H1 (cell line): ENCODE measurements around the gene TSPAN9. TPM values are rescaled to one million over a fixed set of nuclear protein-coding genes. Genes with fewer than 3 reads are reported as not detected.

Experiments used
- CTCF ChIA-PET: fragments of 300-600 bp; sonication (Branson Sonifier 250); formaldehyde crosslinking; loops from one replicate; lab custom pipeline; 2021; ENCODE audit not compliant: partially characterized antibody; lab: Charles Lee
- POLR2A ChIA-PET: fragments of 300-600 bp; sonication (Branson Sonifier 250); formaldehyde crosslinking; loops from one replicate; lab custom pipeline; 2021; ENCODE audit warnings: inconsistent platforms; ENCODE audit not compliant: partially characterized antibody; lab: Charles Lee
- DNase-seq, 2 experiments: peaks; one replicate each; pipeline versions ENCODE4 v3.0.0 to v3.0.0-alpha.2; 2010 to 2022; ENCODE audit warnings: low spot score in 2 of 2, low read depth in 1 of 2, mixed read lengths in 1 of 2
- FAIRE-seq: peaks from 2 replicates; lab custom pipeline; 2011; peaks lifted over from hg19 to GRCh38; lab: Jason Lieb, UNC
- H2AFZ ChIP-seq: 2 replicates; pipeline ENCODE4 v1.8.1; 2012; ENCODE audit warnings: low read length, inconsistent platforms
- H2AK5ac ChIP-seq: 2 replicates; pipeline ENCODE4 v1.6.1; 2013; ENCODE audit warnings: low read depth, low read length
- H2BK120ac ChIP-seq: replicated peaks from 2 replicates; pipeline ENCODE3; 2013; ENCODE audit warnings: low read depth, low read length, inconsistent platforms
- H2BK12ac ChIP-seq: 2 replicates; pipeline ENCODE4 v1.6.1; 2013; ENCODE audit warnings: low read depth, low read length
- H2BK15ac ChIP-seq: 2 replicates; pipeline ENCODE4 v1.6.1; 2013; ENCODE audit warnings: low read length
- H2BK20ac ChIP-seq: 2 replicates; pipeline ENCODE4 v1.6.1; 2013; ENCODE audit warnings: low read length
- H2BK5ac ChIP-seq: 2 replicates; pipeline ENCODE4 v1.6.1; 2013; ENCODE audit warnings: low read depth, low read length
- H3K14ac ChIP-seq: 2 replicates; pipeline ENCODE4 v1.6.1; 2013; ENCODE audit warnings: inconsistent platforms; ENCODE audit not compliant: insufficient read length
- H3K18ac ChIP-seq: 2 replicates; pipeline ENCODE4 v1.6.1; 2013; ENCODE audit warnings: low read length; ENCODE audit errors: extremely low read depth
- H3K23ac ChIP-seq: 2 replicates; pipeline ENCODE4 v1.6.1; 2013; ENCODE audit warnings: inconsistent platforms; ENCODE audit not compliant: insufficient read length
- H3K23me2 ChIP-seq: 2 replicates; pipeline ENCODE4 v1.6.1; 2013; ENCODE audit warnings: low read depth, low read length
- H3K27ac ChIP-seq: 2 replicates; pipeline ENCODE4 v1.6.1; 2011; ENCODE audit warnings: low read depth, low read length, inconsistent platforms
- H3K27me3 ChIP-seq, 4 experiments: replicated peaks in 1 of 4; 1 replicate in 1 of 4; 2 replicates in 3 of 4; pipeline versions ENCODE4 v1.6.1 to v1.8.1; 2011 to 2013; ENCODE audit warnings: low read length in 3 of 4, mild to moderate bottlenecking in 3 of 4, inconsistent platforms in 2 of 4, mixed read lengths in 2 of 4, moderate library complexity in 1 of 4; ENCODE audit not compliant: control insufficient read depth in 3 of 4, insufficient read depth in 3 of 4; ENCODE audit errors: extremely low read depth in 1 of 4
- H3K36me3 ChIP-seq, 4 experiments: 2 replicates each; pipeline versions ENCODE4 v1.6.1 to v1.8.1; 2011 to 2013; ENCODE audit warnings: mild to moderate bottlenecking in 4 of 4, low read length in 3 of 4, moderate library complexity in 2 of 4, control low read depth in 1 of 4, inconsistent platforms in 1 of 4; ENCODE audit not compliant: insufficient read depth in 4 of 4, control insufficient read depth in 2 of 4
- H3K4ac ChIP-seq: replicated peaks from 2 replicates; pipeline ENCODE3; 2013; ENCODE audit warnings: low read length, low read depth, mixed read lengths, inconsistent platforms; ENCODE audit not compliant: insufficient read length
- H3K4me1 ChIP-seq, 4 experiments: replicated peaks in 1 of 4; 1 replicate in 1 of 4; 2 replicates in 3 of 4; pipeline versions ENCODE4 v1.6.1 to v1.8.1; 2011 to 2013; ENCODE audit warnings: low read length in 3 of 4, inconsistent platforms in 2 of 4, mixed read lengths in 1 of 4; ENCODE audit not compliant: insufficient read depth in 4 of 4, control insufficient read depth in 3 of 4
- H3K4me2 ChIP-seq, 2 experiments: 2 replicates each; pipeline versions ENCODE4 v1.6.1 to v1.8.1; 2011 to 2013; ENCODE audit warnings: low read depth in 2 of 2, low read length in 2 of 2, control low read depth in 1 of 2, inconsistent platforms in 1 of 2, mild to moderate bottlenecking in 1 of 2; ENCODE audit not compliant: insufficient read depth in 1 of 2
- H3K4me3 ChIP-seq, 4 experiments: fragments of 200-600, 300-600 bp in 1 of 4; sonication (generic), shearing (Covaris generic), sonication (Bioruptor Twin) in 1 of 4; 2 replicates each; pipeline versions ENCODE4 v1.5.1 to v1.8.1; 2011 to 2016; ENCODE audit warnings: low read length in 4 of 4, low read depth in 3 of 4, control low read depth in 2 of 4, inconsistent platforms in 2 of 4, mild to moderate bottlenecking in 2 of 4, mixed read lengths in 1 of 4, moderate library complexity in 1 of 4; ENCODE audit not compliant: insufficient read depth in 2 of 4; ENCODE audit errors: extremely low read depth in 1 of 4
- H3K56ac ChIP-seq: replicated peaks from 2 replicates; pipeline ENCODE3; 2013; ENCODE audit warnings: low read depth, mild to moderate bottlenecking, mixed read lengths, low read length, inconsistent platforms; ENCODE audit not compliant: insufficient read length
- H3K79me1 ChIP-seq: 2 replicates; pipeline ENCODE4 v1.6.1; 2013; ENCODE audit warnings: low read depth, low read length, control low read depth
- H3K79me2 ChIP-seq, 2 experiments: 2 replicates each; pipeline versions ENCODE4 v1.6.1 to v1.8.1; 2012 to 2013; ENCODE audit warnings: low read length in 2 of 2, mild to moderate bottlenecking in 2 of 2, inconsistent platforms in 1 of 2; ENCODE audit not compliant: insufficient read depth in 2 of 2, control insufficient read depth in 1 of 2
- H3K9ac ChIP-seq, 4 experiments: replicated peaks in 1 of 4; 1 replicate in 1 of 4; 2 replicates in 3 of 4; pipeline versions ENCODE4 v1.6.1 to v1.8.1; 2011 to 2013; ENCODE audit warnings: low read depth in 3 of 4, low read length in 3 of 4, control low read depth in 2 of 4, mild to moderate bottlenecking in 2 of 4, moderate library complexity in 2 of 4, inconsistent platforms in 1 of 4; ENCODE audit errors: extremely low read depth in 1 of 4
- H3K9me3 ChIP-seq, 2 experiments: 2 replicates each; pipeline versions ENCODE4 v1.6.1 to v1.8.1; 2012 to 2013; ENCODE audit warnings: mild to moderate bottlenecking in 2 of 2, moderate library complexity in 2 of 2, control low read depth in 1 of 2, inconsistent platforms in 1 of 2, low read depth in 1 of 2, low read length in 1 of 2, mixed read lengths in 1 of 2; ENCODE audit not compliant: insufficient read depth in 2 of 2
- H4K20me1 ChIP-seq, 2 experiments: replicated peaks in 1 of 2; 2 replicates each; pipeline versions ENCODE3 to v1.8.1; 2011 to 2013; ENCODE audit warnings: inconsistent platforms in 2 of 2, low read length in 2 of 2, mild to moderate bottlenecking in 1 of 2; ENCODE audit not compliant: insufficient read depth in 2 of 2, control insufficient read depth in 1 of 2
- H4K5ac ChIP-seq: 2 replicates; pipeline ENCODE4 v1.6.1; 2013; ENCODE audit warnings: low read length, low read depth, mixed read lengths, inconsistent platforms; ENCODE audit not compliant: insufficient read length
- H4K8ac ChIP-seq: 2 replicates; pipeline ENCODE4 v1.8.0; 2013; ENCODE audit warnings: mild to moderate bottlenecking, moderate library complexity, low read length, inconsistent platforms; ENCODE audit not compliant: insufficient read depth; ENCODE audit errors: extremely low read depth
- H4K91ac ChIP-seq: replicated peaks from 2 replicates; pipeline ENCODE3; 2013; ENCODE audit warnings: low read length, mixed read lengths, inconsistent platforms; ENCODE audit not compliant: insufficient read length
- JUND ChIP-seq: IDR thresholded peaks from 2 replicates; pipeline ENCODE4 v1.6.1; 2011; ENCODE audit warnings: mild to moderate bottlenecking, improper control_type of control experiment, low read length
- KDM1A ChIP-seq: fragments of 200-600, 300-600 bp; sonication (generic); IDR thresholded peaks from 2 replicates; pipeline ENCODE4 v1.7.1; 2016; ENCODE audit warnings: mild to moderate bottlenecking, low read length, borderline replicate concordance
- TBP ChIP-seq: IDR thresholded peaks from 2 replicates; pipeline ENCODE4 v1.6.1; 2011; ENCODE audit warnings: low read depth, low read length, improper control_type of control experiment
- WGBS, 2 experiments: shearing (Covaris generic) in 1 of 2; methylation state at CpG; one replicate each; pipeline versions ENCODE4 v1.1.6 to v1.1.7; 2013 to 2015; ENCODE audit warnings: low lambda C conversion rate in 2 of 2, mixed read lengths in 2 of 2, inconsistent platforms in 1 of 2, low coverage in 1 of 2, missing lambda C conversion rate in 1 of 2; ENCODE audit not compliant: insufficient replicate concordance in 2 of 2, insufficient coverage in 1 of 2, insufficient read length in 1 of 2; ENCODE audit errors: extremely low coverage in 1 of 2, missing lambda C conversion rate in 1 of 2; 5-methylcytosine and 5-hydroxymethylcytosine counted together
- polyA plus RNA-seq, 7 experiments: library from polyadenylated mRNA; depleted of rRNA in 3 of 7; stranded (reverse) in 5 of 7; unstranded in 2 of 7; fragments of >200 nt in 5 of 7; fragments of 200-250 nt in 2 of 7; gene quantifications; 1 replicate in 5 of 7; 2 replicates in 1 of 7; 4 replicates in 1 of 7; pipeline versions ENCODE4 v1.2.1 to v1.2.3, GENCODE V29; 2011 to 2013; ENCODE audit warnings: missing spikeins in 2 of 7, mixed read lengths in 2 of 7
- total RNA-seq: library from RNA; stranded (reverse); fragmentation: NEBNext Ultra II Directional; extraction: Animal tissue kit (Norgen Biotek cat#: 25700); gene quantifications from 2 replicates; pipeline ENCODE4 v1.2.1, GENCODE V29; 2021

Gene TSPAN9
- total and polyA plus RNA-seq, 2 of the 8 experiments (the other 6 are each of a cell fraction or from before 2014, with no cell fraction given) = 11.5 to 29.1 TPM

DNA sequence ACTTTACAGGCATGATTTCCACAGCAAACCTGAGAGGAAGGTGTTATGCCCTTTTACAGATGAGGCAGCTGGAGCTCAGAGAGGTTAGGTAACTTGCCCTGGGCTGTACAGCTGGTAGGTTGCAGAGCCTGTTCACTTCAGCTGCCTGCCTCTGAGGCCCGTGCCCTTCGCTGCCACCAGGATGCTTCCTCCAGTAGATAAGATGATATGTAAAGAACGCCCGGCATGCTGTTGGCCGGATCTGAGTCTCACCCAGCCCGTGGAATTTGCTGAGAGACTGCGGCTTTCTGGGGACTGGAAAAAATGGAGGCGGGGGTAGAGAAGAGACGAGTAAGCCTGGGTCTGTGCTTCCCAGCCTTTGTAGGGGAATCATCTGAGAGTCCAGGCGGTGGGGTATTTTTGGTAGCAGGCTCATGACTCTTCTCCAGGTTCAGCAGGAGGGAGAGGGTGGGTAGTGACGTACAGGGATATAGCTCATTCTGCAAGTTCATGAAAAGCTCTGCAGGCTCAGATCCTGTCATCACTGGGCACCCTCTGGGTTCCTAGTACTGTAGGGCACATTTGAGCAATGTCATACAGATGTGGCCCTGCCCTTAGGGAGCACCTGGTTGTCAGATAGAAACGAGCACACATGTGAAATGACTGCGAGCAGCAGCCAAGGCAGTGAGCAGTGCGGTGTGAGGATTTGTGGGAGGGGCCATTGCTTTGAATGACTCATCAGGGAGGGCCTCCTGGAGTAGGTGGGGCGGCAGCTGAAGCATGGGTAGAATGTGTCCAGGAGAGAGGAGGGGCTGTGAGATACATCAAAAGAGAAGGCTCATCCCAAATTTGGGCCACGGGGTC, 159.4 kb downstream of the TSPAN9 start:
- H2BK15ac ChIP-seq = no peak overlapping the region
- no peaks in the 10 kb centered on the region for H3K79me1 ChIP-seq
- no peak overlapping the region; the same call in 1 of the 2 replicates for H4K8ac ChIP-seq
- no peak overlapping the region for H2BK20ac ChIP-seq
- H3K4me1 ChIP-seq = peaks cover 3 to 12% (median 9%) of the 10 kb centered on the region in 4 experiments
- ChIA-PET POLR2A (interaction anchor here (0.9 to 1.4 kb wide), 3 partner anchors 20 to 44 kb away, joined by 3 to 5 read pairs (median 4); no protein-coding TSS in a partner anchor), CTCF (interaction anchor here (0.6 to 3.5 kb wide), 14 partner anchors 9 to 135 kb away, joined by 3 to 28 read pairs (median 3); no protein-coding TSS in a partner anchor)
- no peak overlapping the region for H3K4ac ChIP-seq
- no peaks in the 10 kb centered on the region for H3K23me2 ChIP-seq
- TF ChIP-seq KDM1A = 0 out of 2 replicates have a peak, but pooled peaks have one; percentile 14
- TF ChIP-seq TBP = no peak
- peak; percentile 88 for TF ChIP-seq JUND
- H3K4me2 ChIP-seq = peak overlapping the region; percentile 9 to 41; a peak in 2 of 4 replicates
- no peak overlapping the region for H3K23ac ChIP-seq
- H2BK5ac ChIP-seq = no peak overlapping the region
- no peaks in the 10 kb centered on the region for H4K20me1 ChIP-seq
- H4K91ac ChIP-seq = no peak overlapping the region
- no peak overlapping the region for H2BK120ac ChIP-seq
- no peak overlapping the region for H3K9ac ChIP-seq
- no peak for DNase-seq
- no peaks in the 10 kb centered on the region for H3K79me2 ChIP-seq
- H3K4me3 ChIP-seq = no peak overlapping the region
- no peaks in the 10 kb centered on the region for H3K9me3 ChIP-seq
- H3K18ac ChIP-seq = no peak overlapping the region
- H2AFZ ChIP-seq = no peak overlapping the region
- H2BK12ac ChIP-seq = no peak overlapping the region
- FAIRE-seq = peak; percentile 87
- no peak overlapping the region for H3K27ac ChIP-seq
- H3K27me3 ChIP-seq = no peaks in the 10 kb centered on the region
- H3K56ac ChIP-seq = no peak overlapping the region
- peak overlapping the region; percentile 16; the same call in 1 of the 2 replicates for H2AK5ac ChIP-seq
- no peak overlapping the region for H4K5ac ChIP-seq
- no peak overlapping the region for H3K14ac ChIP-seq
- no peaks in the 10 kb centered on the region for H3K36me3 ChIP-seq
- 69% methylated on average over 16 of the region's 16 CpGs; no CpG with 5 or more reads in 1 of the 2 experiments for whole genome bisulfite sequencing, 2 experiments
